Measurements from ENCODE around the gene BACE2. TPM values are rescaled to one million over a fixed set of nuclear protein-coding genes. Genes with fewer than 3 reads are reported as not detected.

Gene BACE2
- polyA plus RNA-seq, 3 donors = 18.3 to 36.4 (median 19.9) TPM

- 78 to 96% (median 86%) methylated on average over 3 of the region's 3 CpGs for WGBS, 3 donors
- H3K27ac ChIP-seq (ENCODE audit: low read depth, low read length) = no peak overlapping the region
Measured at GRCh38 chr21:41204736-41205135, 36.8 kb downstream of the BACE2 start.

GRCh38 chr21:41207401-41208375 is 39.7 kb downstream of the BACE2 start:
- WGBS, 3 donors = 61 to 74% (median 64%) methylated on average over 17 of the region's 17 CpGs
- H3K27ac ChIP-seq (ENCODE audit: low read depth, low read length) = no peak overlapping the region

- no peak overlapping the region for H3K27ac ChIP-seq (ENCODE audit: low read depth, low read length)
- WGBS, 3 donors = 68 to 78% (median 78%) methylated on average over 6 of the region's 6 CpGs
Measured at GRCh38 chr21:41208376-41208763, 40.4 kb downstream of the BACE2 start.

- 83 to 91% (median 84%) methylated on average over 17 of the region's 17 CpGs for WGBS, 3 donors
- no peak overlapping the region for H3K27ac ChIP-seq (ENCODE audit: low read depth, low read length)
Measured at GRCh38 chr21:41209016-41209619, 41.2 kb downstream of the BACE2 start.

GRCh38 chr21:41210426-41211059 is 42.6 kb downstream of the BACE2 start:
- 76 to 86% (median 86%) methylated on average over 14 of the region's 14 CpGs for WGBS, 3 donors
- no peak overlapping the region for H3K27ac ChIP-seq (ENCODE audit: low read depth, low read length)

GRCh38 chr21:41211060-41211805 is 43.3 kb downstream of the BACE2 start:
- 76 to 91% (median 89%) methylated on average over 8 of the region's 8 CpGs for WGBS, 3 donors
- no peak overlapping the region for H3K27ac ChIP-seq (ENCODE audit: low read depth, low read length)

GRCh38 chr21:41213021-41213420 is 45.1 kb downstream of the BACE2 start:
- H3K27ac ChIP-seq (ENCODE audit: low read depth, low read length) = no peak overlapping the region
- 82 to 93% (median 89%) methylated on average over 5 of the region's 5 CpGs for WGBS, 3 donors

GRCh38 chr21:41215856-41216408 is 48.0 kb downstream of the BACE2 start:
- WGBS, 3 donors = 66 to 88% (median 70%) methylated on average over 12 of the region's 12 CpGs
- no peak overlapping the region for H3K27ac ChIP-seq (ENCODE audit: low read depth, low read length)

GRCh38 chr21:41216486-41216885 is 48.5 kb downstream of the BACE2 start:
- no peak overlapping the region for H3K27ac ChIP-seq (ENCODE audit: low read depth, low read length)
- 79 to 89% (median 88%) methylated on average over 17 of the region's 17 CpGs for WGBS, 3 donors

GRCh38 chr21:41217671-41218385 is 49.9 kb downstream of the BACE2 start:
- WGBS, 3 donors = 67 to 81% (median 69%) methylated on average over 12 of the region's 12 CpGs
- no peak overlapping the region for H3K27ac ChIP-seq (ENCODE audit: low read depth, low read length)

- 45 to 95% (median 94%) methylated on average over 14 of the region's 14 CpGs for WGBS, 3 donors
- no peak overlapping the region for H3K27ac ChIP-seq (ENCODE audit: low read depth, low read length)
Measured at GRCh38 chr21:41219498-41220207, 51.7 kb downstream of the BACE2 start.

- WGBS, 3 donors = 67 to 85% (median 83%) methylated on average over 8 of the region's 8 CpGs
Measured at GRCh38 chr21:41220208-41220733, 52.3 kb downstream of the BACE2 start.

GRCh38 chr21:41222247-41223068 is 54.5 kb downstream of the BACE2 start:
- 89 to 92% (median 91%) methylated on average over 19 of the region's 19 CpGs for WGBS, 3 donors
- H3K27ac ChIP-seq (ENCODE audit: low read depth, low read length) = no peak overlapping the region

More at GRCh38 chr21:41220208-41220733, 52.3 kb downstream of the BACE2 start:
- no peak overlapping the region for H3K27ac ChIP-seq (ENCODE audit: low read depth, low read length)

- 91 to 95% (median 92%) methylated on average over 8 of the region's 8 CpGs for WGBS, 3 donors
- H3K27ac ChIP-seq (ENCODE audit: low read depth, low read length) = no peak overlapping the region
Measured at GRCh38 chr21:41226853-41227252, 58.9 kb downstream of the BACE2 start.

GRCh38 chr21:41227357-41228005 is 59.5 kb downstream of the BACE2 start:
- H3K27ac ChIP-seq (ENCODE audit: low read depth, low read length) = no peak overlapping the region
- WGBS, 3 donors = 91 to 96% (median 93%) methylated on average over 9 of the region's 9 CpGs

GRCh38 chr21:41228006-41228370 is 60.0 kb downstream of the BACE2 start:
- H3K27ac ChIP-seq (ENCODE audit: low read depth, low read length) = no peak overlapping the region
- WGBS, 3 donors = 81 to 90% (median 82%) methylated on average over 5 of the region's 5 CpGs

Measured in adipose tissue (tissue), 3 donors.